HepG2 (cell line): Measurements from ENCODE around the gene HJURP. TPM values are rescaled to one million over a fixed set of nuclear protein-coding genes. Genes with fewer than 3 reads are reported as not detected.

ENCODE experiments used
- ATAC-seq: fragments of 200-7000 bp; cut with Tn5 transposase; 3 replicates; pipeline ENCODE4 v1.9.1; 2020; ENCODE audit warnings: mild to moderate bottlenecking, moderate library complexity
- BruUV-seq: library from RNA; stranded (reverse); fragments of 400-500 nt; replicated peaks from 2 replicates; lab custom pipeline; 2021; lab: Mats Ljungman, UMichigan
- CTCF ChIA-PET: fragments of 300-600 bp; formaldehyde crosslinking; extraction: SDS; loops from one replicate; lab custom pipeline; 2021; ENCODE audit warnings: low total read pairs, inconsistent platforms, low intra/inter-chr PET ratio; lab: Yijun Ruan, JAX
- POLR2A ChIA-PET: fragments of 350-600 bp; sonication (Branson Sonifier 250); formaldehyde crosslinking; loops from one replicate; lab custom pipeline; 2020; ENCODE audit warnings: antibody characterized with exemption, inconsistent platforms; lab: Yijun Ruan, JAX
- DNase-seq: peaks from one replicate; pipeline ENCODE4 v3.0.0-alpha.2; 2015; ENCODE audit warnings: low spot score
- FAIRE-seq: peaks from 3 replicates; lab custom pipeline; 2011; peaks lifted over from hg19 to GRCh38; lab: Jason Lieb, UNC
- H2AFZ ChIP-seq: one replicate; pipeline ENCODE4 v1.6.1; 2011; ENCODE audit warnings: low read length, inconsistent platforms
- H3K27ac ChIP-seq: fragments of 300-600 bp; 3 replicates; pipeline ENCODE4 v1.8.0; 2011; ENCODE audit warnings: mixed run types, mild to moderate bottlenecking, mixed read lengths, low read length, inconsistent platforms; ENCODE audit not compliant: insufficient read depth; ENCODE audit errors: extremely low read length
- H3K27me3 ChIP-seq, 2 experiments: fragments of 200-600 bp in 1 of 2; 2 replicates in 1 of 2; 3 replicates in 1 of 2; pipeline versions ENCODE4 v1.6.0 to v1.8.0; 2011; ENCODE audit warnings: low read length in 2 of 2, mild to moderate bottlenecking in 2 of 2, moderate library complexity in 2 of 2, inconsistent platforms in 1 of 2; ENCODE audit not compliant: insufficient read depth in 2 of 2, control insufficient read depth in 1 of 2
- H3K36me3 ChIP-seq, 2 experiments: fragments of 200-600 bp in 1 of 2; replicated peaks in 1 of 2; 2 replicates in 1 of 2; 3 replicates in 1 of 2; pipeline versions ENCODE4 v1.5.1 to v1.8.0; 2011; ENCODE audit warnings: low read length in 2 of 2, inconsistent platforms in 1 of 2; ENCODE audit not compliant: insufficient read depth in 2 of 2, control insufficient read depth in 1 of 2
- H3K4me1 ChIP-seq: 2 replicates; pipeline ENCODE4 v1.5.1; 2012; ENCODE audit warnings: low read length, inconsistent platforms; ENCODE audit not compliant: insufficient read depth
- H3K4me2 ChIP-seq: 2 replicates; pipeline ENCODE4 v1.6.0; 2011; ENCODE audit warnings: low read depth, low read length, inconsistent platforms
- H3K4me3 ChIP-seq, 3 experiments: fragments of 200-600 bp in 1 of 3; sonication (generic), shearing (Covaris generic) in 1 of 3; replicated peaks in 1 of 3; 2 replicates each; pipeline ENCODE4 v1.5.1; 2011 to 2016; ENCODE audit warnings: low read length in 3 of 3, inconsistent platforms in 2 of 3, low read depth in 2 of 3, mild to moderate bottlenecking in 2 of 3, control low read depth in 1 of 3, mixed read lengths in 1 of 3; ENCODE audit not compliant: insufficient read depth in 1 of 3
- H3K79me2 ChIP-seq: one replicate; pipeline ENCODE4 v1.6.1; 2011; ENCODE audit warnings: low read length, inconsistent platforms; ENCODE audit not compliant: insufficient read depth
- H3K9ac ChIP-seq: 2 replicates; pipeline ENCODE4 v1.6.0; 2011; ENCODE audit warnings: mild to moderate bottlenecking, low read depth, low read length, inconsistent platforms; ENCODE audit not compliant: insufficient read depth
- H3K9me3 ChIP-seq: 2 replicates; pipeline ENCODE4 v1.5.1; 2012; ENCODE audit warnings: mild to moderate bottlenecking, low read length
- H4K20me1 ChIP-seq: 2 replicates; pipeline ENCODE4 v1.6.0; 2011; ENCODE audit warnings: inconsistent platforms, mild to moderate bottlenecking, low read length, moderate library complexity; ENCODE audit not compliant: insufficient read depth
- DNMT1 ChIP-seq: sonication (generic); formaldehyde crosslinking; IDR thresholded peaks from 2 replicates; pipeline ENCODE4 v1.5.1; 2020; ENCODE audit warnings: mild to moderate bottlenecking, missing genetic modification reagents
- FOXM1 ChIP-seq: sonication (generic); formaldehyde crosslinking; IDR thresholded peaks from 2 replicates; pipeline ENCODE4 v1.5.0; 2020; ENCODE audit warnings: missing genetic modification reagents
- HNF1B ChIP-seq: sonication (generic); formaldehyde crosslinking; IDR thresholded peaks from 2 replicates; pipeline ENCODE4 v1.5.1; 2020; ENCODE audit warnings: mild to moderate bottlenecking, moderate library complexity, missing genetic modification reagents
- KDM5A ChIP-seq: fragments of 200-600 bp; sonication (generic); IDR thresholded peaks from 2 replicates; pipeline ENCODE4 v1.7.0; 2018; ENCODE audit warnings: antibody characterized with exemption, mild to moderate bottlenecking, low read length, borderline replicate concordance
- KLF6 ChIP-seq: IDR thresholded peaks from 2 replicates; pipeline ENCODE4 v1.8.0; 2016; ENCODE audit warnings: missing biosample characterization, missing genetic modification reagents
- MXD1 ChIP-seq: sonication (generic); formaldehyde crosslinking; IDR thresholded peaks from 2 replicates; pipeline ENCODE4 v1.4.0; 2020; ENCODE audit warnings: mild to moderate bottlenecking, missing genetic modification reagents
- NCOA1 ChIP-seq: sonication (generic); formaldehyde crosslinking; IDR thresholded peaks from 2 replicates; pipeline ENCODE4 v1.9.0; 2021; ENCODE audit warnings: missing genetic modification reagents
- ZC3H13 ChIP-seq: sonication (generic); formaldehyde crosslinking; IDR thresholded peaks from 2 replicates; pipeline ENCODE4 v1.8.1; 2023; ENCODE audit warnings: mild to moderate bottlenecking, missing genetic modification reagents, moderate library complexity
- ZNF496 ChIP-seq: sonication (generic); formaldehyde crosslinking; IDR thresholded peaks from 2 replicates; pipeline ENCODE4 v1.8.1; 2023; ENCODE audit warnings: mild to moderate bottlenecking, moderate library complexity, missing genetic modification reagents; ENCODE audit not compliant: insufficient replicate concordance
- ZNF503 ChIP-seq: sonication (generic); formaldehyde crosslinking; IDR thresholded peaks from 2 replicates; pipeline ENCODE4 v1.4.0; 2020; ENCODE audit warnings: missing genetic modification reagents
- ZNF530 ChIP-seq: sonication (generic); formaldehyde crosslinking; IDR thresholded peaks from 2 replicates; pipeline ENCODE4 v1.5.0; 2020; ENCODE audit warnings: low read depth, mild to moderate bottlenecking, missing genetic modification reagents
- ZNF570 ChIP-seq: sonication (generic); formaldehyde crosslinking; IDR thresholded peaks from 2 replicates; pipeline ENCODE4 v1.4.0; 2020; ENCODE audit warnings: mild to moderate bottlenecking, missing genetic modification reagents, borderline replicate concordance
- WGBS: methylation state at CpG from one replicate; pipeline ENCODE4 v1.1.6; 2017; ENCODE audit warnings: low lambda C conversion rate; 5-methylcytosine and 5-hydroxymethylcytosine counted together
- in situ Hi-C: cut with HindIII; loops from 2 replicates; pipeline ENCODE4 v1.10.0; 2017; ENCODE audit warnings: low pct_unique_long_range_greater_than_20kb; ENCODE audit not compliant: extremely low pct_ligation_motif_present
- intact Hi-C: fragments of 100-400 bp; cut with micrococcal nuclease; formaldehyde crosslinking; loops from one replicate; pipeline ENCODE4 v1.10.0; 2022; ENCODE audit not compliant: unreplicated experiment
- polyA plus RNA-seq, 8 experiments: library from polyadenylated mRNA; depleted of rRNA in 3 of 8; stranded (reverse) in 7 of 8; unstranded in 1 of 8; fragments of >200 nt; fragmentation: Illumina TruSeq in 4 of 8; extraction: Trizol in 4 of 8; gene quantifications; 2 replicates each; pipeline versions ENCODE4 v1.2.1 to v1.2.3, GENCODE V29; 2011 to 2016; ENCODE audit warnings: low read depth in 4 of 8, missing spikeins in 1 of 8, mixed read lengths in 1 of 8; ENCODE audit not compliant: insufficient read depth in 1 of 8
- total RNA-seq, 5 experiments: library from RNA; depleted of rRNA; stranded (reverse); fragments of >200 nt; fragmentation: Illumina TruSeq; extraction: Trizol; gene quantifications; 2 replicates each; pipeline ENCODE4 v1.2.3, GENCODE V29; 2016; ENCODE audit warnings: low read depth in 1 of 5

HJURP gene
- total and polyA plus RNA-seq, 2 of the 13 experiments (the other 11 are each of a cell fraction or from before 2014, with no cell fraction given) = 36.3 to 43.9 TPM

GRCh38 chr2:233901884-233902283, 47.5 kb upstream of the HJURP start:
- DNase-seq (no peak), ATAC-seq (no peak), FAIRE-seq (no peak)
- no peak overlapping the region for H2AFZ ChIP-seq
- no TSS peak for BruUV-seq
- 27% methylated on average over 4 of the region's 4 CpGs for WGBS
- TF ChIP-seq MXD1 (CRISPR knock-in tag) (no peak), ZNF530 (CRISPR knock-in tag) (no peak), KLF6 (no peak)
- CTCF ChIA-PET = no interaction called here
- H3K27me3 ChIP-seq = peaks cover 0 to 23% of the 10 kb centered on the region in 2 experiments; a peak in 3 of 5 replicates
- H3K27ac ChIP-seq = no peak overlapping the region
- H3K9me3 ChIP-seq = no peaks in the 10 kb centered on the region
- intact Hi-C loops = no loop called here
- in situ Hi-C loops = no loop called here
- H3K4me3 ChIP-seq = no peak overlapping the region
- H3K9ac ChIP-seq = no peak overlapping the region
- POLR2A ChIA-PET = no interaction called here
- no peaks in the 10 kb centered on the region for H3K36me3 ChIP-seq
- no peaks in the 10 kb centered on the region for H4K20me1 ChIP-seq
- no peak overlapping the region for H3K4me2 ChIP-seq
- no peaks in the 10 kb centered on the region for H3K4me1 ChIP-seq
- H3K79me2 ChIP-seq = no peaks in the 10 kb centered on the region

- ATAC-seq (no peak), DNase-seq (no peak), FAIRE-seq (no peak)
- Histone ChIP-seq H3K27me3 (peaks cover 0 to 23% of the 10 kb centered on the region in 2 experiments; a peak in 3 of 5 replicates), H3K27ac (no peak overlapping the region), H3K9me3 (no peaks in the 10 kb centered on the region), H3K36me3 (no peaks in the 10 kb centered on the region), H2AFZ (no peak overlapping the region), H3K4me2 (no peak overlapping the region), H3K9ac (no peak overlapping the region), H3K4me1 (no peaks in the 10 kb centered on the region), H3K79me2 (no peaks in the 10 kb centered on the region), H4K20me1 (no peaks in the 10 kb centered on the region), H3K4me3 (no peak overlapping the region)
- ChIA-PET CTCF (no interaction called here), POLR2A (no interaction called here)
- TF ChIP-seq KDM5A (no peak), ZNF503 (CRISPR knock-in tag) (no peak), ZC3H13 (CRISPR knock-in tag) (no peak), ZNF570 (CRISPR knock-in tag) (no peak), NCOA1 (CRISPR knock-in tag) (no peak), FOXM1 (no peak), HNF1B (CRISPR knock-in tag) (no peak), ZNF496 (CRISPR knock-in tag) (no peak), DNMT1 (CRISPR knock-in tag) (no peak)
- intact Hi-C loops = no loop called here
- BruUV-seq = no TSS peak
- 9% methylated on average over 4 of the region's 4 CpGs for WGBS
- in situ Hi-C loops = no loop called here
These were observed 47.0 kb upstream of the HJURP start for GRCh38 chr2:233901367-233901766.
